Osteocyte (in vitro differentiated cells): Measurements from ENCODE around the gene BTBD8. TPM values are rescaled to one million over a fixed set of nuclear protein-coding genes. Genes with fewer than 3 reads are reported as not detected.

Experiments
- DNase-seq: peaks from one replicate; pipeline ENCODE4 v3.0.0; 2021; ENCODE audit warnings: mixed read lengths; ENCODE audit not compliant: unreplicated experiment; ENCODE audit errors: extremely low spot score
- H3K27ac Mint-ChIP-seq: one replicate; pipeline ENCODE4 v1.8.0; 2021; ENCODE audit warnings: mild to moderate bottlenecking, mixed read lengths; ENCODE audit not compliant: unreplicated experiment
- H3K27me3 Mint-ChIP-seq: one replicate; pipeline ENCODE4 v1.8.0; 2021; ENCODE audit warnings: mixed read lengths; ENCODE audit not compliant: unreplicated experiment
- H3K36me3 Mint-ChIP-seq: one replicate; pipeline ENCODE4 v1.8.0; 2021; ENCODE audit warnings: mixed read lengths; ENCODE audit not compliant: unreplicated experiment
- H3K4me1 Mint-ChIP-seq: one replicate; pipeline ENCODE4 v1.8.0; 2021; ENCODE audit warnings: mixed read lengths; ENCODE audit not compliant: unreplicated experiment
- H3K4me3 Mint-ChIP-seq: one replicate; pipeline ENCODE4 v1.8.0; 2021; ENCODE audit warnings: mild to moderate bottlenecking, moderate library complexity, mixed read lengths; ENCODE audit not compliant: unreplicated experiment
- H3K9me3 Mint-ChIP-seq: one replicate; pipeline ENCODE4 v1.8.0; 2021; ENCODE audit warnings: mixed read lengths; ENCODE audit not compliant: unreplicated experiment
- total RNA-seq: library from RNA; stranded (reverse); gene quantifications from 2 replicates; pipeline ENCODE4 v1.2.1, GENCODE V29; 2021
- TF ChIP-seq, protein P1 (sequence below): fragments of 200-600 bp; sonication (generic); IDR thresholded peaks from 2 replicates; pipeline ENCODE4 v1.5.0; 2021; ENCODE audit warnings: antibody characterized with exemption, mild to moderate bottlenecking, moderate library complexity

Gene BTBD8
- total RNA-seq, 1 donor from 2014 or later, result 2.0 TPM

- Mint-ChIP-seq H3K9me3 (peaks cover 35% of the 10 kb centered on the region), H3K4me1 (no peaks in the 10 kb centered on the region), H3K27me3 (no peaks in the 10 kb centered on the region), H3K36me3 (peaks cover 22% of the 10 kb centered on the region), H3K27ac (no peak overlapping the region), H3K4me3 (no peak overlapping the region)
- DNase-seq, result no peak
- TF ChIP-seq, protein P1, sequence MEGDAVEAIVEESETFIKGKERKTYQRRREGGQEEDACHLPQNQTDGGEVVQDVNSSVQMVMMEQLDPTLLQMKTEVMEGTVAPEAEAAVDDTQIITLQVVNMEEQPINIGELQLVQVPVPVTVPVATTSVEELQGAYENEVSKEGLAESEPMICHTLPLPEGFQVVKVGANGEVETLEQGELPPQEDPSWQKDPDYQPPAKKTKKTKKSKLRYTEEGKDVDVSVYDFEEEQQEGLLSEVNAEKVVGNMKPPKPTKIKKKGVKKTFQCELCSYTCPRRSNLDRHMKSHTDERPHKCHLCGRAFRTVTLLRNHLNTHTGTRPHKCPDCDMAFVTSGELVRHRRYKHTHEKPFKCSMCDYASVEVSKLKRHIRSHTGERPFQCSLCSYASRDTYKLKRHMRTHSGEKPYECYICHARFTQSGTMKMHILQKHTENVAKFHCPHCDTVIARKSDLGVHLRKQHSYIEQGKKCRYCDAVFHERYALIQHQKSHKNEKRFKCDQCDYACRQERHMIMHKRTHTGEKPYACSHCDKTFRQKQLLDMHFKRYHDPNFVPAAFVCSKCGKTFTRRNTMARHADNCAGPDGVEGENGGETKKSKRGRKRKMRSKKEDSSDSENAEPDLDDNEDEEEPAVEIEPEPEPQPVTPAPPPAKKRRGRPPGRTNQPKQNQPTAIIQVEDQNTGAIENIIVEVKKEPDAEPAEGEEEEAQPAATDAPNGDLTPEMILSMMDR, result no peak
Observed at GRCh38 chr1:92159593-92159992, 79.4 kb downstream of the BTBD8 start.

GRCh38 chr1:92165389-92165788, 85.2 kb downstream of the BTBD8 start:
- H3K27ac Mint-ChIP-seq, result no peak overlapping the region
- H3K4me3 Mint-ChIP-seq, result no peak overlapping the region
- peaks cover 2% of the 10 kb centered on the region for H3K4me1 Mint-ChIP-seq
- TF ChIP-seq, protein P1, result no peak
- no peaks in the 10 kb centered on the region for H3K27me3 Mint-ChIP-seq
- peaks cover 2% of the 10 kb centered on the region for H3K9me3 Mint-ChIP-seq
- no peak for DNase-seq
- peaks cover under 1% of the 10 kb centered on the region for H3K36me3 Mint-ChIP-seq

- Mint-ChIP-seq H3K27me3 (no peaks in the 10 kb centered on the region), H3K9me3 (no peaks in the 10 kb centered on the region), H3K27ac (no peak overlapping the region), H3K4me1 (peaks cover 2% of the 10 kb centered on the region), H3K36me3 (no peaks in the 10 kb centered on the region), H3K4me3 (no peak overlapping the region)
- no peak for DNase-seq
- TF ChIP-seq, protein P1, result no peak
Observed at GRCh38 chr1:92167151-92167550, 87.0 kb downstream of the BTBD8 start.

GRCh38 chr1:92168657-92169056, 88.5 kb downstream of the BTBD8 start:
- Mint-ChIP-seq H3K36me3 (no peaks in the 10 kb centered on the region), H3K4me3 (no peak overlapping the region), H3K27ac (no peak overlapping the region), H3K9me3 (no peaks in the 10 kb centered on the region), H3K4me1 (peaks cover 2% of the 10 kb centered on the region), H3K27me3 (no peaks in the 10 kb centered on the region)
- TF ChIP-seq, protein P1, result no peak
- DNase-seq, result no peak

- Mint-ChIP-seq H3K36me3 (no peaks in the 10 kb centered on the region), H3K9me3 (no peaks in the 10 kb centered on the region), H3K4me3 (no peak overlapping the region), H3K27ac (no peak overlapping the region), H3K27me3 (no peaks in the 10 kb centered on the region), H3K4me1 (peaks cover 2% of the 10 kb centered on the region)
- no peak for DNase-seq
- TF ChIP-seq, protein P1, result no peak
Observed at GRCh38 chr1:92169214-92170005, 89.3 kb downstream of the BTBD8 start.
